Right lung (tissue), 10 donors: ENCODE results near the gene ZNF66. TPM values are rescaled to one million over a fixed set of nuclear protein-coding genes. Genes with fewer than 3 reads are reported as not detected.
"Not testable (repeated sequence)": the region's sequence is repeated elsewhere in the genome, so short reads cannot be mapped to it uniquely, and the experiment has no call there.

Experiments
- DNase-seq, 2 donors: peaks; one replicate each; pipeline ENCODE4 v3.0.0-alpha.2; 2013
- long read RNA-seq, 8 donors: transcript quantifications; one replicate each; lab custom pipeline, GENCODE V29; 2026
- polyA plus RNA-seq, 5 donors: library from polyadenylated mRNA; unstranded; fragments of 120-200 nt; gene quantifications; one replicate each; pipeline versions ENCODE4 v1.2.1 to v1.2.3, GENCODE V29; 2013; ENCODE audit warnings: inconsistent platforms in 1 of 5, low replicate concordance in 1 of 5; ENCODE audit not compliant: insufficient read length in 5 of 5, insufficient read depth in 1 of 5

The ZNF66 gene
- polyA plus RNA-seq: 1 to 10 TPM; 3.6 to 8.8 (median 8.6) TPM
- long read RNA-seq, donor 1, partial matches to known transcripts: 0 of 5 reads
- long read RNA-seq, donor 1, other reads (novel, unspliced or antisense): 0 of 5 reads
- long read RNA-seq, donor 2, partial matches to known transcripts: 0 of 1 reads
- long read RNA-seq, donor 2, other reads (novel, unspliced or antisense): 0 of 1 reads
- long read RNA-seq, donor 3: 0 reads
- long read RNA-seq, donor 4, partial matches to known transcripts: 6 of 7 reads
- long read RNA-seq, donor 4, other reads (novel, unspliced or antisense): 0 of 7 reads
- long read RNA-seq, donor 5, partial matches to known transcripts: 0 of 1 reads
- long read RNA-seq, donor 5, other reads (novel, unspliced or antisense): 0 of 1 reads
- long read RNA-seq, donor 6, partial matches to known transcripts: 0 of 3 reads
- long read RNA-seq, donor 6, other reads (novel, unspliced or antisense): 0 of 3 reads
- long read RNA-seq, donor 7, partial matches to known transcripts: 0 of 1 reads
- long read RNA-seq, donor 7, other reads (novel, unspliced or antisense): 0 of 1 reads
- long read RNA-seq, donor 8: 0 reads

- peak; percentile 95 for DNase-seq
Measured at GRCh38 chr19:20776083-20777076, at the start of gene ZNF66. Gene ZNF66 (plus strand): TSS chr19:20776304. CDS start chr19:20776448, 144 bp downstream.

- peak; percentile 45 to 53 for DNase-seq
Measured at GRCh38 chr19:20750169-20750568, 25.9 kb upstream of the ZNF66 start.

- DNase-seq: not testable (repeated sequence)
Measured at GRCh38 chr19:20752291-20752690, 23.8 kb upstream of the ZNF66 start.

- not testable (repeated sequence) for DNase-seq
Measured at GRCh38 chr19:20769225-20769736, 6.8 kb upstream of the ZNF66 start.

GRCh38 chr19:20787786-20788185 is 11.7 kb downstream of the ZNF66 start:
- no peak for DNase-seq

- peak in 1 of 2 donors; percentile 2 for DNase-seq
Measured at GRCh38 chr19:20791806-20792205, 15.7 kb downstream of the ZNF66 start.

- DNase-seq: not testable (repeated sequence)
Measured at GRCh38 chr19:20806311-20807262, 30.5 kb downstream of the ZNF66 start.

- DNase-seq: no peak
Measured at GRCh38 chr19:20840371-20840770, 64.3 kb downstream of the ZNF66 start.

Other genes starting within 250 kb of the ZNF66 start
- gene ZNF737, start 210.5 kb upstream of the ZNF66 start, polyA plus RNA-seq: 10 to 100 TPM; 23.2 to 40.1 (median 36.9) TPM
- 10 to 100 TPM; 17.0 to 26.8 (median 22.4) TPM for gene ZNF626, start 114.7 kb upstream of the ZNF66 start, polyA plus RNA-seq
- 10 to 100 TPM; 14.8 to 31.3 (median 20.7) TPM for gene ZNF85, start 146.9 kb downstream of the ZNF66 start, polyA plus RNA-seq
- 10 to 100 TPM in 4 of 5 donors, 1 to 10 TPM in 1; 9.2 to 16.0 (median 13.5) TPM for gene ZNF430, start 244.4 kb downstream of the ZNF66 start, polyA plus RNA-seq